ENCODE data around the gene RNU6-1.

Gene RNU6-1

GRCh38 chr15:67820122-67820991, 19.5 kb downstream of the RNU6-1 start:
- no peak for DNase-seq

GRCh38 chr15:67819636-67820035, 20.2 kb downstream of the RNU6-1 start:
- DNase-seq = no peak

- no peak for DNase-seq
These were observed 21.4 kb downstream of the RNU6-1 start for GRCh38 chr15:67818464-67818863.

GRCh38 chr15:67816668-67817067, 23.2 kb downstream of the RNU6-1 start:
- DNase-seq = no peak

- no peak for DNase-seq
These were observed 24.7 kb downstream of the RNU6-1 start for GRCh38 chr15:67815036-67815592.

- no peak for DNase-seq
These were observed 26.7 kb downstream of the RNU6-1 start for GRCh38 chr15:67813104-67813634.

- DNase-seq = no peak
These were observed 27.6 kb downstream of the RNU6-1 start for GRCh38 chr15:67812241-67812644.

- no peak for DNase-seq
These were observed 30.0 kb downstream of the RNU6-1 start for GRCh38 chr15:67809866-67810265.

GRCh38 chr15:67809441-67809840, 30.4 kb downstream of the RNU6-1 start:
- no peak for DNase-seq

- no peak for DNase-seq
These were observed 31.0 kb downstream of the RNU6-1 start for GRCh38 chr15:67808821-67809220.

- no peak for DNase-seq
These were observed 32.0 kb downstream of the RNU6-1 start for GRCh38 chr15:67807836-67808235.

GRCh38 chr15:67807141-67807540, 32.7 kb downstream of the RNU6-1 start:
- DNase-seq = no peak

- DNase-seq = no peak
These were observed 33.3 kb downstream of the RNU6-1 start for GRCh38 chr15:67806536-67806935.

GRCh38 chr15:67805666-67806516, 34.0 kb downstream of the RNU6-1 start:
- DNase-seq = no peak

GRCh38 chr15:67805008-67805665, 34.7 kb downstream of the RNU6-1 start:
- no peak for DNase-seq

GRCh38 chr15:67803996-67804843, 35.6 kb downstream of the RNU6-1 start:
- no peak for DNase-seq

- DNase-seq = no peak
These were observed 36.5 kb downstream of the RNU6-1 start for GRCh38 chr15:67803299-67803698.

GRCh38 chr15:67801926-67802914, 37.6 kb downstream of the RNU6-1 start:
- no peak for DNase-seq

GRCh38 chr15:67801142-67801541, 38.7 kb downstream of the RNU6-1 start:
- no peak for DNase-seq

GRCh38 chr15:67799801-67800205, 40.0 kb downstream of the RNU6-1 start:
- no peak for DNase-seq
